T-helper 2 cell treated with Interferon-gamma antibody and Interleukin-4, amounts not matched to agents 100 ng/mL and 5 ng/mL, for 36 hours (primary cell): ENCODE measurements around the gene ZNF101. TPM values are rescaled to one million over a fixed set of nuclear protein-coding genes. Genes with fewer than 3 reads are reported as not detected.
"Not testable (repeated sequence)": the region's sequence is repeated elsewhere in the genome, so short reads cannot be mapped to it uniquely, and the experiment has no call there.

Source experiments
- intact Hi-C: fragments of 100-400 bp; cut with micrococcal nuclease; formaldehyde crosslinking; loops from one replicate; pipeline ENCODE4 v1.15.1; 2023
- total RNA-seq: library from RNA; stranded (reverse); gene quantifications from 2 replicates; pipeline ENCODE4 v1.2.3, GENCODE V29; 2022

Gene ZNF101
- total RNA-seq, 1 donor from 2014 or later: 80.6 TPM

- intact Hi-C loops: loop anchor here (5.0 kb wide), 1 partner anchor 127 kb away; no protein-coding TSS in a partner anchor
These were observed 8.9 kb upstream of the ZNF101 start for GRCh38 chr19:19659646-19660245.

DNA sequence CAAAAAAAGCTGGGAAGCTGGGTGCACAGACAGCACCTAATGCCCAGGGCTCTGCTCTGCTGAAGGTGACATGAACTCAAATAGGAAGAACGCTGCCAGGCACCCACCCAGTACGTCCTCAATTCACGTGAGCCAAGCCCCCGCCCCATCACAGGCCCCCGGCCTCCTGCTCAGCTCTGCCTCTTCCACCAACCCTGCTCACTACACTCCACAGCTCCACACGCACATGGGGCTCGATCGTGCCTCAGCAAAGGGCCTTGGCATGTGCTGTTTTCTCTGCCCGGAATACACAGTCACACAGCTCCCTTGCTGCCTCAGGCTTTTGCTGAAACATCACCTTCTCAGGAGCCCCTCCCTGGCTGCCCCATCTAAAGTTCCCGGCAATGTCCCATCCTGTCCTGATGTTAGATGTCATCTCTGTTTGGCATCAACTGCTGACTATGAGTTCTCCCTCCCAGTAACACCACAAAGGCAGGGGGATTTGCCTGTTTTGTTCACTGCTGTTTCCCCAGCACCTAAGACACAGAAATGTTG is 7.4 kb upstream of the ZNF101 start:
- intact Hi-C loops: loop anchor here (5.0 kb wide), 1 partner anchor 129 kb away; no protein-coding TSS in a partner anchor

DNA sequence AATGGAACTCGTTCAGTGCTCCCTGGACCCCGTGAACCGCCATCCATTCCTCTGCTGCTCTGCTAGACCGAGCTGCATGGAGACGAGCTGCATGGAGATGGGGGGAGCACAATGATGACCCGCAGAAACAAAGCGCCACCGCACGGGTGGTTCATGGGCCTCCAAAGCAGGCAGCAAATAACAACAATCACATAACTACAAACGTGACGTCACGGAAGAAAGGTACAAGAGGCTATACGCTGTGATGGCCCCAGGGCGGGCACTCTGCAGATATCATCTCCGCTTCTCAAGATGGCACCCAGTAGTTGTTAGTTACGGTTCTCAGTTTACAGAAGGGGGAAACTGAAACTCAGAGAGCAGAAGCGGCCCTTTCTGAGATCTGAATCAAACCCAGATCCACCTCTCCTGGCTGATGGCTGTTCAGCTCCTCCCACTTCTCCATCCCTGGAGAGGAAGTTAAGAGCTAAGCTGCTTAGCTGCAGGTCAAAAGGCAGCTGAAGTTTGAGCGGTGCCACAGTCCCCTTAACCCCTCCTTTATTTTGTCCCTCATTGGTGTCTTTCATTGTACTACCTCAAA is 6.9 kb upstream of the ZNF101 start:
- intact Hi-C loops: loop anchor here (5.0 kb wide), 1 partner anchor 129 kb away; no protein-coding TSS in a partner anchor

- intact Hi-C loops: loop anchor here (5.0 kb wide), 1 partner anchor 130 kb away; no protein-coding TSS in a partner anchor
These were observed 6.3 kb upstream of the ZNF101 start for GRCh38 chr19:19662344-19662743.

- intact Hi-C loops: loop anchor here (1.0 to 5.0 kb wide), 7 partner anchors 45 to 278 kb away; partner anchors contain the start of genes PBX4, ZNF14 and ZNF506
These were observed 5.8 kb upstream of the ZNF101 start for GRCh38 chr19:19662871-19663255.

DNA sequence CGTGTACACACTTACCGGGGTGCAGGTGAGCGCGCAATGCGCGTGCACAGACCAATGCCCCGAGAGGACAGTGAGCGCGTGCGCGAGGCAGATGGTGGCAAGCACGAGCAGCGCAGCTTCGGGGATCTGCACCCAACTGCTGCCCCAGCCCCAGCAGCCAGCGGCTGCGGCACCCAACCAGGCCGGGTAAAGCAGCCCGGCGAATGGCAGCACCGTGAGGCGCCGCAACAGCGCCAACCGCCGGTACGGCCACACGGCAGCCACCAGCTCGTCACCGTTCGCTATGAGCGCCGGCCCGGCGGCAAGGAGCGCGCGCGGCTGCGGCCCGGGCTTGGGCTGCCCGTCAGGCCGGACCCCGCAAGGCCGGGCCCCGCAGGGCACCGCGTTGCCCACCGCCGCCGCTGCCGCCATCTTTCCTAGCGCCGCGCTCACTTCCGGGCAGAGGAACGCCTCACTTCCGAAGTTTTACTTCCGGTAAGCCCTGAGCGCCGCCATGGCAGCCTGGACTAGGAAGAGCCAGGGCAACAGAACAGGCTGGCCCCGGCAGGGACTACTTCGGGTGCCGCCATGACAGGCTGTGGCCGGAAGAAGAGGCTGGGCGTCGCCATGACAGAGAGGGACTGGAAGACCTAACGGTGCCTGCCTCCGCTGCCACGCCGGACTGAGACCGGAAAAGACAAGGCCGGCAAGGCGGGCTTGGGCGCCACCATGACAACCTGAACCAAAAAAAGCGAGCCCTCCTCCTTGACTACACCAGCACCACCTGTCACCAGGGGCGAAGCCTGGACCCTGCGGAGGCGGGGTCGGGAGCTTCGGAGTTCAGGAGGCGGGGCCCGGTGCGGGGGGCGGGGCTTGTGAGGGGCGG is 5.2 kb upstream of the ZNF101 start, which contains the start of gene ATP13A1:
ATP13A1 (minus strand) TSS at position 421 of the 865 bp plus-strand sequence; CDS start at position 411, 10 bp downstream.
- intact Hi-C loops: loop anchor here (1.0 to 5.0 kb wide), 7 partner anchors 45 to 278 kb away; partner anchors contain the start of genes PBX4, ZNF14 and ZNF506

- intact Hi-C loops: not testable (repeated sequence)
These were observed 3.2 kb upstream of the ZNF101 start for GRCh38 chr19:19665420-19665948.

DNA sequence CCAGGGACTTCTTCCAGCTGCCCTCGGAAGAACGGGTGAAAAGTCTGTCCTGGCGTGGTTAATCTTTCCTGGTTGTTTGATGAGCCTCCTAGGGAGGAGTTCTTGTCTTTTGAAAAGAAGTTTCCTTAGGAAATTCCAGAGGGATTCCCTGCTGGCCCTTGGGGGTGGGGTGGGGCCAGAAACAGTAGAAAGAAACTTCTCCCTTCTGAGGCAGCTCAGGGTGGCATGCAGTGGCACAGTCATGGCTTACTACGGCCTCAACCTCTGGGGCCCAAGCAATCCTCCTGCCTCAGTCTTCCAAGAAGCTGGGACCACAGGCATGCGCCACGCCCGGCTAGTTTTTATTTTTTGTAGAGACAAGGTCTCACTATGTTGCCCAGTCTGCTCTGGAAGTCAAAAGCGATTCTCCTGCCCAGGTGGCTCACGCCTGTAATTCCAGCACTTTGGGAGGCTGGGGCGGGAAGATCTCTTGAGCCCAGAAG is 1.5 kb downstream of the ZNF101 start:
- intact Hi-C loops: no loop called here

DNA sequence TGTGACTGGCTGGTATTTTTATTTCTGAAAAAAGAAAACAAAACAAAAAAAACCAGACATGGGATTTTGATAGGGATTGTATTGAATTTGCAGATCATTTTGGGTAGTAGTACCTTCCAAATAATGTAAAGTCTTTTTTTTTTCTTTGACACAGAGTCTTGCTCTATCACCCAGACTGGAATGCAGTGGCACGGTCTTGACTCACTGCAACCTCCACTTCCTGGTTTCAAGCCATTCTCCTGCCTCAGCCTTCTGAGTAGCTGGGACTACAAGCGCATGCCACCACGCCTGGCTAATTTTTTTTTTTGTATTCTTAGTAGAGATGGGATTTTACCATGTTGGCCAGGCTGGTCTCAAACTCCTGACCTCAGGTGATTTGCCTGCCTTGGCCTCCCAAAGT is 4.2 kb downstream of the ZNF101 start:
- intact Hi-C loops: no loop called here

DNA sequence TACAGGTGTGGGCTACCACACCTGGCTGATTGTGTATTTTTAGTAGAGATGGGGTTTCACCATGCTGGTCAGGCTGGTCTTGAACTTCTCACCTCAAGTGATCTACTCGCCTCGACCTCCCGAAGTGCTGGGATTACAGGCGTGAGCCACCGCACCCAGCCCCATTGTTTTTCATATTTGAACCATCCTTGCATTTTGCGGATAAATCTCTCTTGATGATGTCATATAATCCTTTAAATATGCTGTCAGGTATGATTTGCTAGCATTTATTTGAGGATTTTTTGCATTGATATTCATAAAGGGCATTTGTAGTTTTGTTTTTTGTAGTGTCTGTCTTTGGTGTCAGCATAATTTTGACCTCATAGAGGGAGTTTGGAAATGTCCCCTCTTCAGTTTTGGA is 5.7 kb downstream of the ZNF101 start:
- intact Hi-C loops: no loop called here

DNA sequence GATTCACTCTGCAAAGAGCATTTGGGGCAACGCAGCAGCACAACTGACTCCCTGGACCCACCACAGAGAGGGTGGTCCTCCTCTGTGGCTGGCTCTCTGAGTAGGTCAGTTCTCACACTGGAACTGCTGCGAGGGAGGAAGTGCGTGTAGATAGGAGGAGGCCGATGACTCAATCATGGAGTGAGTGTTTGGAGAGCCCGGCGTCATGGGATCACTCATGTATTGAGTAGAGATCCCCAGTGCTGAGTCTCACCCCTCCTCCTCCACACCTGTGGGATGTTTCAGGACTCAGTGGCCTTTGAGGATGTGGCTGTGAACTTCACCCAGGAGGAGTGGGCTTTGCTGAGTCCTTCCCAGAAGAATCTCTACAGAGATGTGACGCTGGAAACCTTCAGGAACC is 8.9 kb downstream of the ZNF101 start:
- intact Hi-C loops: no loop called here

DNA sequence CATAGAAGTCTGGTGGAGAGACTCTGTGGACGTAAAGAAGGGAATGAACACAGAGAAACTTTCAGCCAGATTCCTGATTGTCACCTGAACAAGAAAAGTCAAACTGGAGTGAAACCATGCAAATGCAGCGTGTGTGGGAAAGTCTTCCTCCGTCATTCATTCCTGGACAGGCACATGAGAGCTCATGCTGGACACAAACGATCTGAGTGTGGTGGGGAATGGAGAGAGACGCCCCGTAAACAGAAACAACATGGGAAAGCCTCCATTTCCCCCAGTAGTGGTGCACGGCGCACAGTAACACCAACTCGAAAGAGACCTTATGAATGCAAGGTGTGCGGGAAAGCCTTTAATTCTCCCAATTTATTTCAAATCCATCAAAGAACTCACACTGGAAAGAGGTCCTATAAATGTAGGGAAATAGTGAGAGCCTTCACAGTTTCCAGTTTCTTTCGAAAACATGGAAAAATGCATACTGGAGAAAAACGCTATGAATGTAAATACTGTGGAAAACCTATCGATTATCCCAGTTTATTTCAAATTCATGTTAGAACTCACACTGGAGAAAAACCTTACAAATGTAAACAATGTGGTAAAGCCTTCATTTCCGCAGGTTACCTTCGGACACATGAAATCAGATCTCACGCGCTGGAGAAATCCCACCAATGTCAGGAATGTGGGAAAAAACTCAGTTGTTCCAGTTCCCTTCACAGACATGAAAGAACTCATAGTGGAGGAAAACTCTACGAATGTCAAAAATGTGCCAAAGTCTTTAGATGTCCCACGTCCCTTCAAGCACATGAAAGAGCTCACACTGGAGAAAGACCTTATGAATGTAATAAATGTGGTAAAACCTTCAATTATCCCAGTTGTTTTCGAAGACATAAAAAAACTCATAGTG is 10.8 kb downstream of the ZNF101 start:
- intact Hi-C loops: no loop called here

DNA sequence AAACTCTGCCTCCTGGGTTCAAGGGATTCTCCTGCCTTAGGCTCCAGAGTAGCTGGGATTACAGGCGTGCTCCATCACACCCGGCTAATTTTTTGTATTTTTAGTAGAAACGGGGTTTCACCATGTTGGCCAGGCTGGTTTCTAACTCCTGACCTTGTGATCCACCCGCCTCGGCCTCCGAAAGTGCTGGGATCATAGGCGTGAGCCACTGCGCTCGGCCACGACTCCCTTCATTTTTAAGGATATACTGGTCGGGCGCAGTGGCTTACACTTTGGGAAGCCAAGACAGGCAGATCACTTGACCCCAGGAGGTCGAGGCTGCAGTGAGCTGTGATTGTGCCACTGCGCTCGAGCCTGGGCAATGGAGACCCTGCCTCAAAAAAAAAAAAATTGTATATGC is 17.5 kb downstream of the ZNF101 start:
- intact Hi-C loops: not testable (repeated sequence)

- intact Hi-C loops: no loop called here
These were observed 17.9 kb downstream of the ZNF101 start for GRCh38 chr19:19686580-19686979.

DNA sequence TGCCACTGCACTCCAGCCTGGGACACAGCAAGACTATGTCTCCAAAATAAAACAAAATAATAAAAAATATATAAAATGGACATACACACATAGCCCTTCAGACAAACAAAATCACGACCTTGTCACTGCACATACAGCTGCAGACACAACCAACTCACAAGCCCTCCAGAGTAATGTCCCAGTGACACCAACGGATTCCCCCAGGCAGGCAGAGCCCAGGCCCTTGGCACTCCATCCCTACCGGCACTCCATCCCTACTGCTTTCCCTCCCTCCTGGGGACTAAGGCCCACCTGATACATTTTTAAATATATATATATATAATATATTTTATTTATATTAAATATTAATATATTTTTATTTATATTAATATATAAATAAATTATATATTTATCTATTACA is 18.5 kb downstream of the ZNF101 start:
- intact Hi-C loops: no loop called here

DNA sequence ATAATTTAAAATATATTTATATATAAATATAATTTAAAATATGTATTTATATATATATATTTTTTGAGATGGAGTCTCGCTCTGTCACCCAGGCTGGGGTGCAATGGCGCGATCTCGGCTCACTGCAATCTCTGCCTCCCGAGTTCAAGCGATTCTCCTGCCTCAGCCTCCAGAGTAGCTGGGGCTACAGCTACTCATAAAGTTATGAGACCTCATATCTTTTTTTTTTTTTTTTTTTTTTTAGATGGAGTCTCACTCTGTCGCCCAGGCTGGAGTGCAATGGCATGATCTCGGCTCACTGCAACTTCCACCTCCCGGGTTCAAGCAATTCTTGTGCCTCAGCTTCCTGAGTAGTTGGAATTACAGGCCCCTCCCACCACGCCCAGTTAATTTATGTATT is 20.4 kb downstream of the ZNF101 start:
- intact Hi-C loops: not testable (repeated sequence)

GRCh38 chr19:19691683-19692082 is 23.0 kb downstream of the ZNF101 start:
- intact Hi-C loops: no loop called here

GRCh38 chr19:19696386-19696785 is 27.7 kb downstream of the ZNF101 start:
- intact Hi-C loops: no loop called here

DNA sequence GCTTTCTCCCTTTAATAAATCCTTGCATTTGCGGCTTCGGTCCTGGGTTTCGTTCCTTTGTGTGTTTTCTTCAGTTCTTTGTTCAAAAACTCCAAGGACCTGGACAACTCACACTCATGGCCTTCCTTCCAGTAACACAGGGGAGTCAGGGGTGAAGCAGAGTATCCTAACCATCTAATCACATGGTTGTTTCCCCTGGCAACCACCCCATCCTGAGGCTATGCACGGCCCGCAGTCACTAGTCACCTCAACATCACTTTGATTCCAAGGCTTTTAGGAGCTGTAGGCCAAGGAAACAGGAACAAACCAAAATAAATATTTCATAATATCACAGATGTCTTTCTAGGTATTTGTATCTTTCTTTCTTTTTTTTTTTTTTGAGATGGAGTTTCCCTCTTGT is 28.9 kb downstream of the ZNF101 start:
- intact Hi-C loops: no loop called here

GRCh38 chr19:19700493-19700892 is 31.9 kb downstream of the ZNF101 start:
- intact Hi-C loops: not testable (repeated sequence)
